Measurements from ENCODE around the gene DENND5B. TPM values are rescaled to one million over a fixed set of nuclear protein-coding genes. Genes with fewer than 3 reads are reported as not detected.

DENND5B gene
- total and polyA plus RNA-seq, 10 of the 15 experiments (the other 5 are each of a cell fraction or from before 2014, with no cell fraction given) = 0.39 to 32.5 (median 20.6) TPM

GRCh38 chr12:31387011-31387410, 203.9 kb downstream of the DENND5B start:
- H3K4me2 ChIP-seq (ENCODE audit: control insufficient read depth, insufficient read depth) = no peak overlapping the region
- H3K9ac ChIP-seq (ENCODE audit: control insufficient read depth, insufficient read depth, low read length) = no peak overlapping the region
- no peaks in the 10 kb centered on the region for H3K9me3 ChIP-seq (replicated peaks; ENCODE audit: control insufficient read depth, insufficient read depth, low read length)
- WGBS (ENCODE audit: insufficient coverage, insufficient replicate concordance, low lambda C conversion rate, missing lambda C conversion rate) = 85% methylated on average over 2 of the region's 2 CpGs
- DNase-seq (ENCODE audit: low read depth, low spot score) (no peak), FAIRE-seq (no peak), ATAC-seq (no peak)
- ChIA-PET POLR2A (no interaction called here), SMC1A (ENCODE audit: uncharacterized antibody, unreplicated experiment) (interaction anchor here (0.6 kb wide), 1 partner anchor 249 kb away, joined by 3 read pairs; no protein-coding TSS in a partner anchor), RAD21 (ENCODE audit: unreplicated experiment) (no interaction called here), CTCF (interaction anchor here (0.6 kb wide), 1 partner anchor 36 kb away, joined by 3 read pairs; no protein-coding TSS in a partner anchor)
- H3K4me1 ChIP-seq (ENCODE audit: control insufficient read depth, insufficient read depth, low read length) = no peaks in the 10 kb centered on the region
- no peak overlapping the region for H3K4me3 ChIP-seq
- no peaks in the 10 kb centered on the region for H4K20me1 ChIP-seq (ENCODE audit: control insufficient read depth, insufficient read depth)
- H2AFZ ChIP-seq (ENCODE audit: control insufficient read depth, low read depth, low read length) = no peak overlapping the region
- in situ Hi-C loops (cut with MboI) (no loop called here), intact Hi-C loops (cut with micrococcal nuclease; ENCODE audit: unreplicated experiment) (no loop called here)
- H3K79me2 ChIP-seq (ENCODE audit: control insufficient read depth, insufficient read depth, low read length) = no peaks in the 10 kb centered on the region
- peaks cover 0 to 6% of the 10 kb centered on the region in 2 experiments; a peak in 2 of 4 replicates for H3K36me3 ChIP-seq (ENCODE audit: control insufficient read depth in 2 of 2, insufficient read depth in 2 of 2, low read length in 1 of 2)
- H3K27ac ChIP-seq (ENCODE audit: control insufficient read depth, insufficient read depth) = no peak overlapping the region
- BruUV-seq (replicated peaks) = no TSS peak
- TF ChIP-seq, protein P1, sequence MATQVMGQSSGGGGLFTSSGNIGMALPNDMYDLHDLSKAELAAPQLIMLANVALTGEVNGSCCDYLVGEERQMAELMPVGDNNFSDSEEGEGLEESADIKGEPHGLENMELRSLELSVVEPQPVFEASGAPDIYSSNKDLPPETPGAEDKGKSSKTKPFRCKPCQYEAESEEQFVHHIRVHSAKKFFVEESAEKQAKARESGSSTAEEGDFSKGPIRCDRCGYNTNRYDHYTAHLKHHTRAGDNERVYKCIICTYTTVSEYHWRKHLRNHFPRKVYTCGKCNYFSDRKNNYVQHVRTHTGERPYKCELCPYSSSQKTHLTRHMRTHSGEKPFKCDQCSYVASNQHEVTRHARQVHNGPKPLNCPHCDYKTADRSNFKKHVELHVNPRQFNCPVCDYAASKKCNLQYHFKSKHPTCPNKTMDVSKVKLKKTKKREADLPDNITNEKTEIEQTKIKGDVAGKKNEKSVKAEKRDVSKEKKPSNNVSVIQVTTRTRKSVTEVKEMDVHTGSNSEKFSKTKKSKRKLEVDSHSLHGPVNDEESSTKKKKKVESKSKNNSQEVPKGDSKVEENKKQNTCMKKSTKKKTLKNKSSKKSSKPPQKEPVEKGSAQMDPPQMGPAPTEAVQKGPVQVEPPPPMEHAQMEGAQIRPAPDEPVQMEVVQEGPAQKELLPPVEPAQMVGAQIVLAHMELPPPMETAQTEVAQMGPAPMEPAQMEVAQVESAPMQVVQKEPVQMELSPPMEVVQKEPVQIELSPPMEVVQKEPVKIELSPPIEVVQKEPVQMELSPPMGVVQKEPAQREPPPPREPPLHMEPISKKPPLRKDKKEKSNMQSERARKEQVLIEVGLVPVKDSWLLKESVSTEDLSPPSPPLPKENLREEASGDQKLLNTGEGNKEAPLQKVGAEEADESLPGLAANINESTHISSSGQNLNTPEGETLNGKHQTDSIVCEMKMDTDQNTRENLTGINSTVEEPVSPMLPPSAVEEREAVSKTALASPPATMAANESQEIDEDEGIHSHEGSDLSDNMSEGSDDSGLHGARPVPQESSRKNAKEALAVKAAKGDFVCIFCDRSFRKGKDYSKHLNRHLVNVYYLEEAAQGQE (IDR thresholded peaks at IDR 0.05; ENCODE audit: low read depth, low read length) = no peak
- TF ChIP-seq ZNF384 (IDR thresholded peaks at IDR 0.05; ENCODE audit: borderline replicate concordance, low read depth, low read length) (no peak), ETV6 (conservative IDR thresholded peaks at IDR 0.05 in 1 of 2, IDR thresholded peaks at IDR 0.05 in 1 of 2; ENCODE audit: borderline replicate concordance in 1 of 2, low read depth in 1 of 2) (no peak), TAF1 (IDR thresholded peaks at IDR 0.05; ENCODE audit: borderline replicate concordance, low read depth, low read length) (no peak), SMAD1 (IDR thresholded peaks at IDR 0.05; ENCODE audit: low read depth, partially characterized antibody) (no peak), RB1 (IDR thresholded peaks at IDR 0.05; ENCODE audit: borderline replicate concordance) (no peak), CBFB (IDR thresholded peaks at IDR 0.05; ENCODE audit: low read depth) (no peak)
- TF ChIP-seq, protein P2, sequence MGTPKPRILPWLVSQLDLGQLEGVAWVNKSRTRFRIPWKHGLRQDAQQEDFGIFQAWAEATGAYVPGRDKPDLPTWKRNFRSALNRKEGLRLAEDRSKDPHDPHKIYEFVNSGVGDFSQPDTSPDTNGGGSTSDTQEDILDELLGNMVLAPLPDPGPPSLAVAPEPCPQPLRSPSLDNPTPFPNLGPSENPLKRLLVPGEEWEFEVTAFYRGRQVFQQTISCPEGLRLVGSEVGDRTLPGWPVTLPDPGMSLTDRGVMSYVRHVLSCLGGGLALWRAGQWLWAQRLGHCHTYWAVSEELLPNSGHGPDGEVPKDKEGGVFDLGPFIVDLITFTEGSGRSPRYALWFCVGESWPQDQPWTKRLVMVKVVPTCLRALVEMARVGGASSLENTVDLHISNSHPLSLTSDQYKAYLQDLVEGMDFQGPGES (IDR thresholded peaks at IDR 0.05) = no peak
- no peaks in the 10 kb centered on the region for H3K27me3 ChIP-seq (replicated peaks in 1 of 2; ENCODE audit: control insufficient read depth in 2 of 2, insufficient read depth in 2 of 2, low read length in 1 of 2)

All from GM12878 (cell line).